COLO668 (cell line): ENCODE data around the gene YIPF3.

Source experiments
- DNase-seq: peaks from one replicate; lab custom pipeline; 2025; ENCODE audit not compliant: unreplicated experiment; lab: John Stamatoyannopoulos, UW

The YIPF3 gene

GRCh38 chr6:43493833-43494232 is 22.9 kb downstream of the YIPF3 start:
- no peak for DNase-seq

- DNase-seq: no peak
These were observed 23.5 kb downstream of the YIPF3 start for GRCh38 chr6:43493230-43493629.

GRCh38 chr6:43492673-43493072 is 24.1 kb downstream of the YIPF3 start:
- DNase-seq: no peak

- DNase-seq: no peak
These were observed 24.7 kb downstream of the YIPF3 start for GRCh38 chr6:43491750-43492661.

GRCh38 chr6:43490523-43490939 is 26.2 kb downstream of the YIPF3 start:
- no peak for DNase-seq

- DNase-seq: no peak
These were observed 27.3 kb downstream of the YIPF3 start for GRCh38 chr6:43489277-43490072.

- no peak for DNase-seq
These were observed 28.0 kb downstream of the YIPF3 start for GRCh38 chr6:43488667-43489276.

GRCh38 chr6:43481591-43482236 is 35.0 kb downstream of the YIPF3 start:
- DNase-seq: no peak

- no peak for DNase-seq
These were observed 35.7 kb downstream of the YIPF3 start for GRCh38 chr6:43481075-43481474.

GRCh38 chr6:43478008-43478372 is 38.7 kb downstream of the YIPF3 start:
- no peak for DNase-seq

GRCh38 chr6:43477235-43478007 is 39.3 kb downstream of the YIPF3 start, which contains the start of gene TJAP1:
Gene TJAP1, plus strand, starts transcription at chr6:43477570. Its CDS starts 21,432 bp downstream, at chr6:43499002.
- DNase-seq: peak; percentile 88

- no peak for DNase-seq
These were observed 40.0 kb downstream of the YIPF3 start for GRCh38 chr6:43476746-43477145.

GRCh38 chr6:43475516-43475915 is 41.2 kb downstream of the YIPF3 start:
- DNase-seq: no peak

- DNase-seq: no peak
These were observed 44.2 kb downstream of the YIPF3 start for GRCh38 chr6:43472515-43472914.

- no peak for DNase-seq
These were observed 45.3 kb downstream of the YIPF3 start for GRCh38 chr6:43471399-43471798.

- DNase-seq: no peak
These were observed 46.8 kb downstream of the YIPF3 start for GRCh38 chr6:43469947-43470346.

GRCh38 chr6:43468748-43469681 is 47.7 kb downstream of the YIPF3 start:
- DNase-seq: peak; percentile 1

GRCh38 chr6:43468240-43468639 is 48.5 kb downstream of the YIPF3 start:
- DNase-seq: no peak

GRCh38 chr6:43467752-43468151 is 49.0 kb downstream of the YIPF3 start:
- no peak for DNase-seq
